ENCODE data around the gene ACTMAP. TPM values are rescaled to one million over a fixed set of nuclear protein-coding genes. Genes with fewer than 3 reads are reported as not detected.

The ACTMAP gene
- total RNA-seq, 1 experiment from 2014 or later: 5.5 TPM

- ChIA-PET POLR2A (interaction anchor here (0.6 kb wide), 1 partner anchor 14 kb away, joined by 3 read pairs; no protein-coding TSS in a partner anchor), CTCF (no interaction called here)
- no peaks in the 10 kb centered on the region for H3K9me3 ChIP-seq (ENCODE audit: control insufficient read depth, insufficient read depth, low read depth, low read length)
- ATAC-seq (no peak), DNase-seq (ENCODE audit: low read depth, low spot score) (no peak)
- in situ Hi-C loops (cut with HindIII; ENCODE audit: low pct_unique_long_range_greater_than_20kb, low sequenced_read_pairs) (no loop called here), intact Hi-C loops (cut with micrococcal nuclease; ENCODE audit: unreplicated experiment) (no loop called here)
- BruUV-seq (replicated peaks): no TSS peak
- no peaks in the 10 kb centered on the region; the same call in 1 of the 2 replicates for H3K4me1 ChIP-seq (ENCODE audit: control insufficient read depth, insufficient read depth, low read length)
- TF ChIP-seq CTCF (IDR thresholded peaks at IDR 0.05) (no peak), POLR2AphosphoS5 (IDR thresholded peaks at IDR 0.05; ENCODE audit: low read depth, low read length) (no peak), REST (IDR thresholded peaks at IDR 0.05; ENCODE audit: insufficient read depth in 1 of 2, low read depth in 2 of 2, low read length in 1 of 2) (no peak), TCF7L2 (IDR thresholded peaks at IDR 0.05; ENCODE audit: low read depth, low read length) (no peak), SIN3A (IDR thresholded peaks at IDR 0.05; ENCODE audit: borderline replicate concordance, insufficient read depth, low read depth, low read length) (no peak)
- peaks cover 14% of the 10 kb centered on the region for H3K36me3 ChIP-seq (ENCODE audit: control insufficient read depth, insufficient read depth, low read length)
- no peak overlapping the region for H3K27ac ChIP-seq (ENCODE audit: low read length)
- no peak overlapping the region for H3K4me3 ChIP-seq (ENCODE audit: low read depth in 2 of 2, low read length in 2 of 2)
- no peaks in the 10 kb centered on the region for H3K27me3 ChIP-seq (ENCODE audit: control insufficient read depth, insufficient read depth, low read length)
Measured at GRCh38 chr19:40755791-40756190, 5.5 kb upstream of the ACTMAP start.

- no TSS peak for BruUV-seq (replicated peaks)
- POLR2A ChIA-PET: interaction anchor here (0.6 to 0.7 kb wide), 2 partner anchors 15 to 1298 kb away, joined by 3 to 5 read pairs; no protein-coding TSS in a partner anchor
- no peak for TF ChIP-seq REST (IDR thresholded peaks at IDR 0.05; ENCODE audit: insufficient read depth in 1 of 2, low read depth in 2 of 2, low read length in 1 of 2)
- TF ChIP-seq SIN3A (IDR thresholded peaks at IDR 0.05; ENCODE audit: borderline replicate concordance, insufficient read depth, low read depth, low read length): no peak
- ATAC-seq (no peak), DNase-seq (ENCODE audit: low read depth, low spot score) (no peak)
- intact Hi-C loops (cut with micrococcal nuclease; ENCODE audit: unreplicated experiment) (no loop called here), in situ Hi-C loops (cut with HindIII; ENCODE audit: low pct_unique_long_range_greater_than_20kb, low sequenced_read_pairs) (no loop called here)
- Histone ChIP-seq H3K27me3 (ENCODE audit: control insufficient read depth, insufficient read depth, low read length) (no peaks in the 10 kb centered on the region), H3K36me3 (ENCODE audit: control insufficient read depth, insufficient read depth, low read length) (peaks cover 13% of the 10 kb centered on the region), H3K9me3 (ENCODE audit: control insufficient read depth, insufficient read depth, low read depth, low read length) (no peaks in the 10 kb centered on the region), H3K4me3 (ENCODE audit: low read depth in 2 of 2, low read length in 2 of 2) (no peak overlapping the region), H3K27ac (ENCODE audit: low read length) (no peak overlapping the region), H3K4me1 (ENCODE audit: control insufficient read depth, insufficient read depth, low read length) (no peaks in the 10 kb centered on the region; the same call in 1 of the 2 replicates)
- CTCF ChIA-PET: no interaction called here
Measured at GRCh38 chr19:40755248-40755624, 5.0 kb upstream of the ACTMAP start.
